ENCODE results near the gene CSRNP3. TPM values are rescaled to one million over a fixed set of nuclear protein-coding genes. Genes with fewer than 3 reads are reported as not detected.

CSRNP3 gene
- total RNA-seq, 3 donors from 2014 or later (not counting 1 experiment from before 2014, with no cell fraction given): not detected

GRCh38 chr2:165645930-165646831, 176.7 kb downstream of the CSRNP3 start:
- DNase-seq (no peak), ATAC-seq (no peak)
- Mint-ChIP-seq H3K9me3 (no peaks in the 10 kb centered on the region), H3K27me3 (ENCODE audit: low read depth in 2 of 2) (peaks cover 7 to 18% of the 10 kb centered on the region in 2 donors), H3K4me3 (no peak overlapping the region), H3K4me1 (no peaks in the 10 kb centered on the region), H3K36me3 (no peaks in the 10 kb centered on the region), H3K27ac (no peak overlapping the region)
- WGBS (ENCODE audit: insufficient coverage): 77% methylated on average over 7 of the region's 7 CpGs
- no peak overlapping the region for H3K4me3 ChIP-seq (ENCODE audit: low read length)
- H3K9me3 ChIP-seq (ENCODE audit: control insufficient read depth, insufficient read depth, low read length): no peaks in the 10 kb centered on the region
- TF ChIP-seq, protein P1, sequence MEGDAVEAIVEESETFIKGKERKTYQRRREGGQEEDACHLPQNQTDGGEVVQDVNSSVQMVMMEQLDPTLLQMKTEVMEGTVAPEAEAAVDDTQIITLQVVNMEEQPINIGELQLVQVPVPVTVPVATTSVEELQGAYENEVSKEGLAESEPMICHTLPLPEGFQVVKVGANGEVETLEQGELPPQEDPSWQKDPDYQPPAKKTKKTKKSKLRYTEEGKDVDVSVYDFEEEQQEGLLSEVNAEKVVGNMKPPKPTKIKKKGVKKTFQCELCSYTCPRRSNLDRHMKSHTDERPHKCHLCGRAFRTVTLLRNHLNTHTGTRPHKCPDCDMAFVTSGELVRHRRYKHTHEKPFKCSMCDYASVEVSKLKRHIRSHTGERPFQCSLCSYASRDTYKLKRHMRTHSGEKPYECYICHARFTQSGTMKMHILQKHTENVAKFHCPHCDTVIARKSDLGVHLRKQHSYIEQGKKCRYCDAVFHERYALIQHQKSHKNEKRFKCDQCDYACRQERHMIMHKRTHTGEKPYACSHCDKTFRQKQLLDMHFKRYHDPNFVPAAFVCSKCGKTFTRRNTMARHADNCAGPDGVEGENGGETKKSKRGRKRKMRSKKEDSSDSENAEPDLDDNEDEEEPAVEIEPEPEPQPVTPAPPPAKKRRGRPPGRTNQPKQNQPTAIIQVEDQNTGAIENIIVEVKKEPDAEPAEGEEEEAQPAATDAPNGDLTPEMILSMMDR (IDR thresholded peaks at IDR 0.05): no peak
- no peaks in the 10 kb centered on the region for H3K36me3 ChIP-seq (ENCODE audit: control insufficient read depth, insufficient read depth, low read length)
- H3K27me3 ChIP-seq (ENCODE audit: control insufficient read depth, insufficient read depth, low read length): no peaks in the 10 kb centered on the region
- H3K4me1 ChIP-seq (ENCODE audit: control insufficient read depth, insufficient read depth, low read length): no peaks in the 10 kb centered on the region
- intact Hi-C loops (cut with micrococcal nuclease): no loop called here
- no peak overlapping the region for H3K27ac ChIP-seq (ENCODE audit: low read length)

DNA sequence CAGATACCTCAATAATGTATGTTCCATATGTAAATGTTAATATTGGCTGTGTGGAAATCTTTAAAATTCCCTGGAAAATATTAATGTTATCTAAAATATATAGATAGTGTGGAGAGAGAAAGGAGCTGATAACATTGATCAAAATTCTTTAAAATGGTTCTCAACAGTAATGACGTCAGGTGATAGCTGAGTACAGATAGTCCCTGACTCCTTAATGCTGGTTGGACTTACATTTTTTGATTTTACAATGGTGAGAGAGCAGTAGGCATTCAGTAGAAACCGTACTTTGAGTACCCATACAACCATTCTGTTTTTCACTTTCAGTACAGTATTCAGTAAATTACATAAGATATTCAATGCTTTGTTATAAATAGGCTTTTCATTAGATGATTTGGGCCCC, 177.9 kb downstream of the CSRNP3 start:
- no peaks in the 10 kb centered on the region for H3K36me3 Mint-ChIP-seq
- no peaks in the 10 kb centered on the region for H3K9me3 Mint-ChIP-seq
- TF ChIP-seq, protein P1 (IDR thresholded peaks at IDR 0.05): no peak
- WGBS (ENCODE audit: insufficient coverage): 77% methylated on average over 1 of the region's 2 CpGs
- no peak overlapping the region for H3K4me3 Mint-ChIP-seq
- intact Hi-C loops (cut with micrococcal nuclease): no loop called here
- Histone ChIP-seq H3K4me1 (ENCODE audit: control insufficient read depth, insufficient read depth, low read length) (no peaks in the 10 kb centered on the region), H3K27me3 (ENCODE audit: control insufficient read depth, insufficient read depth, low read length) (no peaks in the 10 kb centered on the region), H3K4me3 (ENCODE audit: low read length) (no peak overlapping the region), H3K9me3 (ENCODE audit: control insufficient read depth, insufficient read depth, low read length) (no peaks in the 10 kb centered on the region), H3K27ac (ENCODE audit: low read length) (no peak overlapping the region), H3K36me3 (ENCODE audit: control insufficient read depth, insufficient read depth, low read length) (no peaks in the 10 kb centered on the region)
- ATAC-seq: no peak
- no peak overlapping the region for H3K27ac Mint-ChIP-seq
- peaks cover 7 to 18% of the 10 kb centered on the region in 2 donors for H3K27me3 Mint-ChIP-seq (ENCODE audit: low read depth in 2 of 2)
- no peak for DNase-seq
- H3K4me1 Mint-ChIP-seq: no peaks in the 10 kb centered on the region

GRCh38 chr2:165648801-165649200, 179.3 kb downstream of the CSRNP3 start:
- no peaks in the 10 kb centered on the region for H3K4me1 Mint-ChIP-seq
- Histone ChIP-seq H3K27ac (ENCODE audit: low read length) (no peak overlapping the region), H3K36me3 (ENCODE audit: control insufficient read depth, insufficient read depth, low read length) (no peaks in the 10 kb centered on the region), H3K9me3 (ENCODE audit: control insufficient read depth, insufficient read depth, low read length) (no peaks in the 10 kb centered on the region), H3K4me1 (ENCODE audit: control insufficient read depth, insufficient read depth, low read length) (no peaks in the 10 kb centered on the region), H3K27me3 (ENCODE audit: control insufficient read depth, insufficient read depth, low read length) (no peaks in the 10 kb centered on the region), H3K4me3 (ENCODE audit: low read length) (no peak overlapping the region)
- no peak for ATAC-seq
- 75% methylated on average over 4 of the region's 4 CpGs for WGBS (ENCODE audit: insufficient coverage)
- TF ChIP-seq, protein P1 (IDR thresholded peaks at IDR 0.05): no peak
- H3K4me3 Mint-ChIP-seq: no peak overlapping the region
- H3K27ac Mint-ChIP-seq: no peak overlapping the region
- H3K9me3 Mint-ChIP-seq: no peaks in the 10 kb centered on the region
- H3K27me3 Mint-ChIP-seq (ENCODE audit: low read depth in 2 of 2): peaks cover 3 to 18% of the 10 kb centered on the region in 2 donors
- DNase-seq: no peak
- no peaks in the 10 kb centered on the region for H3K36me3 Mint-ChIP-seq
- intact Hi-C loops (cut with micrococcal nuclease): no loop called here
